B cell (primary cell): ENCODE data around the gene MAGEA9B. TPM values are rescaled to one million over a fixed set of nuclear protein-coding genes. Genes with fewer than 3 reads are reported as not detected.
"Not testable (repeated sequence)": the region's sequence is repeated elsewhere in the genome, so short reads cannot be mapped to it uniquely, and the experiment has no call there.

ENCODE experiments used
- ATAC-seq: fragments of 200-7000 bp; cut with Tn5 transposase; one replicate; pipeline ENCODE4 v1.10.0; 2021; ENCODE audit warnings: low read depth, mild to moderate bottlenecking, moderate number of reproducible peaks, moderate library complexity
- CTCF ChIA-PET: fragments of 350-600 bp; sonication (Branson Sonifier 250); formaldehyde crosslinking; loops from one replicate; lab custom pipeline; 2021; ENCODE audit warnings: antibody characterized with exemption, inconsistent platforms; lab: Charles Lee
- POLR2A ChIA-PET: fragments of 350-600 bp; sonication (Branson Sonifier 250); formaldehyde crosslinking; loops from one replicate; lab custom pipeline; 2021; ENCODE audit warnings: antibody characterized with exemption; lab: Charles Lee
- DNase-seq: peaks from one replicate; pipeline ENCODE4 v3.0.0; 2013
- H2AFZ ChIP-seq: 2 replicates; pipeline ENCODE4 v1.6.1; 2012; ENCODE audit warnings: mild to moderate bottlenecking, low read depth, low read length; ENCODE audit not compliant: insufficient read depth, poor library complexity, severe bottlenecking
- H3K27ac ChIP-seq, 2 donors: 1 replicate in 1 of 2; 2 replicates in 1 of 2; pipeline ENCODE4 v1.5.1; 2012 to 2013; ENCODE audit warnings: low read length in 2 of 2, mild to moderate bottlenecking in 2 of 2, moderate library complexity in 1 of 2
- H3K27me3 ChIP-seq, 4 experiments: fragments of 200-600 bp in 1 of 4; sonication (generic) in 1 of 4; replicated peaks in 1 of 4; 1 replicate in 2 of 4; 2 replicates in 2 of 4; pipeline versions ENCODE4 v1.6.1 to v1.7.0; 2013 to 2016; ENCODE audit warnings: low read length in 3 of 4, mild to moderate bottlenecking in 2 of 4, mixed read lengths in 1 of 4, moderate library complexity in 1 of 4; ENCODE audit not compliant: insufficient read depth in 4 of 4, control insufficient read depth in 3 of 4; ENCODE audit errors: control extremely low read depth in 1 of 4
- H3K36me3 ChIP-seq, 2 experiments: replicated peaks in 1 of 2; 1 replicate in 1 of 2; 2 replicates in 1 of 2; pipeline versions ENCODE4 v1.6.1 to v1.7.1; 2013; ENCODE audit warnings: low read length in 1 of 2; ENCODE audit not compliant: insufficient read depth in 2 of 2, control insufficient read depth in 1 of 2; ENCODE audit errors: control extremely low read depth in 1 of 2, extremely low read depth in 1 of 2
- H3K4me1 ChIP-seq, 2 donors: fragments of 200-600 bp in 1 of 2; sonication (generic) in 1 of 2; 1 replicate in 1 of 2; 2 replicates in 1 of 2; pipeline versions ENCODE4 v1.5.1 to v1.6.1; 2013 to 2017; ENCODE audit warnings: low read length in 2 of 2; ENCODE audit not compliant: control insufficient read depth in 2 of 2, insufficient read depth in 2 of 2
- H3K4me2 ChIP-seq: replicated peaks from 2 replicates; pipeline ENCODE3; 2012; ENCODE audit warnings: mild to moderate bottlenecking, low read depth, low read length; ENCODE audit not compliant: poor library complexity, severe bottlenecking
- H3K4me3 ChIP-seq, 5 experiments: fragments of 200-600 bp in 1 of 5; sonication (generic) in 1 of 5; 1 replicate in 3 of 5; 2 replicates in 2 of 5; pipeline versions ENCODE4 v1.5.1 to v1.7.0; 2011 to 2016; ENCODE audit warnings: low read length in 4 of 5, mild to moderate bottlenecking in 4 of 5, low read depth in 2 of 5, control low read depth in 1 of 5, moderate library complexity in 1 of 5; ENCODE audit not compliant: insufficient read depth in 1 of 5; ENCODE audit errors: control extremely low read depth in 1 of 5, extremely low read depth in 1 of 5
- H3K79me2 ChIP-seq: fragments of 200-600 bp; sonication (generic); one replicate; pipeline ENCODE4 v1.6.0; 2016; ENCODE audit warnings: low read length; ENCODE audit not compliant: control insufficient read depth, insufficient read depth
- H3K9ac ChIP-seq: fragments of 200-600 bp; sonication (generic); 2 replicates; pipeline ENCODE4 v1.6.1; 2017; ENCODE audit warnings: mild to moderate bottlenecking, low read length, moderate library complexity
- H3K9me3 ChIP-seq, 3 donors: one replicate each; pipeline versions ENCODE4 v1.6.1 to v1.7.1; 2013; ENCODE audit warnings: low read length in 2 of 3; ENCODE audit not compliant: control insufficient read depth in 2 of 3, insufficient read depth in 1 of 3; ENCODE audit errors: control extremely low read depth in 1 of 3
- H4K20me1 ChIP-seq: 2 replicates; pipeline ENCODE4 v1.6.0; 2012; ENCODE audit warnings: mild to moderate bottlenecking, low read length; ENCODE audit not compliant: insufficient read depth, control insufficient read depth, poor library complexity, severe bottlenecking
- H3K27ac Mint-ChIP-seq: one replicate; pipeline ENCODE4 v1.8.0; 2021; ENCODE audit warnings: mixed read lengths
- H3K27me3 Mint-ChIP-seq: one replicate; pipeline ENCODE4 v1.8.0; 2021; ENCODE audit warnings: mixed read lengths
- H3K4me1 Mint-ChIP-seq: one replicate; pipeline ENCODE4 v1.8.0; 2021; ENCODE audit warnings: mixed read lengths
- H3K4me3 Mint-ChIP-seq: one replicate; pipeline ENCODE4 v1.8.0; 2021; ENCODE audit warnings: mixed read lengths
- H3K9me3 Mint-ChIP-seq: one replicate; pipeline ENCODE4 v1.8.0; 2022; ENCODE audit warnings: mixed read lengths; ENCODE audit not compliant: insufficient read depth
- WGBS: methylation state at CpG from one replicate; pipeline ENCODE4 v1.1.5; 2013; ENCODE audit warnings: missing lambda C conversion rate; ENCODE audit not compliant: insufficient coverage; 5-methylcytosine and 5-hydroxymethylcytosine counted together
- intact Hi-C: fragments of 100-400 bp; cut with micrococcal nuclease; formaldehyde crosslinking; loops from one replicate; pipeline ENCODE4 v1.10.0; 2022
- polyA plus RNA-seq: library from polyadenylated mRNA; depleted of rRNA; stranded (reverse); fragments of >200 nt; gene quantifications from 2 replicates; pipeline ENCODE4 v1.2.3, GENCODE V29; 2012
- total RNA-seq, 2 donors: library from RNA; stranded (reverse); fragments of 120-200 nt in 1 of 2; gene quantifications; 1 replicate in 1 of 2; 2 replicates in 1 of 2; pipeline versions ENCODE4 v1.2.3 to v1.2.4, GENCODE V29; 2013 to 2022

MAGEA9B gene
- total and polyA plus RNA-seq, 2 donors (not counting 1 experiment from before 2014, with no cell fraction given): 0.04 TPM; not detected in 1

- DNase-seq, H3K4me1 Mint-ChIP-seq, H3K27me3 Mint-ChIP-seq, H3K4me3 ChIP-seq, POLR2A ChIA-PET, H3K4me2 ChIP-seq, H3K9me3 ChIP-seq, H3K9ac ChIP-seq, H3K79me2 ChIP-seq, H2AFZ ChIP-seq, CTCF ChIA-PET, H3K4me3 Mint-ChIP-seq, intact Hi-C loops, H3K27ac Mint-ChIP-seq, H3K9me3 Mint-ChIP-seq, H3K4me1 ChIP-seq, H4K20me1 ChIP-seq, H3K27me3 ChIP-seq, ATAC-seq, H3K27ac ChIP-seq, H3K36me3 ChIP-seq: not testable (repeated sequence)
- WGBS: no CpG with 5 or more reads among the region's 3 CpGs
These were observed 39.5 kb downstream of the MAGEA9B start for GRCh38 chrX:149547782-149548181.

- H3K79me2 ChIP-seq, H3K27me3 ChIP-seq, H4K20me1 ChIP-seq, ATAC-seq, H3K4me3 Mint-ChIP-seq, DNase-seq, H3K4me3 ChIP-seq, intact Hi-C loops, H3K4me1 ChIP-seq, CTCF ChIA-PET, H3K36me3 ChIP-seq, H3K4me1 Mint-ChIP-seq, H2AFZ ChIP-seq, H3K9me3 Mint-ChIP-seq, H3K27ac ChIP-seq, H3K27ac Mint-ChIP-seq, H3K9me3 ChIP-seq, H3K27me3 Mint-ChIP-seq, H3K4me2 ChIP-seq, H3K9ac ChIP-seq: not testable (repeated sequence)
- no CpG with 5 or more reads among the region's 1 CpG for WGBS
- POLR2A ChIA-PET: interaction anchor here (0.6 kb wide), 1 partner anchor 28 kb away, joined by 3 read pairs; no protein-coding TSS in a partner anchor
These were observed 40.3 kb downstream of the MAGEA9B start for GRCh38 chrX:149546962-149547361.

GRCh38 chrX:149545545-149546543 lies 41.4 kb downstream of the MAGEA9B start:
- H2AFZ ChIP-seq, H3K4me3 Mint-ChIP-seq, intact Hi-C loops, H3K9ac ChIP-seq, H3K4me1 Mint-ChIP-seq, H3K9me3 Mint-ChIP-seq, ATAC-seq, H3K79me2 ChIP-seq, H3K36me3 ChIP-seq, H3K4me2 ChIP-seq, H4K20me1 ChIP-seq, CTCF ChIA-PET, H3K27me3 Mint-ChIP-seq, DNase-seq, H3K9me3 ChIP-seq, H3K4me3 ChIP-seq, H3K27me3 ChIP-seq, H3K4me1 ChIP-seq, H3K27ac ChIP-seq: not testable (repeated sequence)
- H3K27ac Mint-ChIP-seq: peak overlapping the region; percentile 41
- no CpG with 5 or more reads among the region's 29 CpGs for WGBS
- POLR2A ChIA-PET: interaction anchor here (0.6 kb wide), 1 partner anchor 27 kb away, joined by 3 read pairs; no protein-coding TSS in a partner anchor
